GM18505 (cell line): ENCODE results near the gene BTBD1.
"Not testable (repeated sequence)": the region's sequence is repeated elsewhere in the genome, so short reads cannot be mapped to it uniquely, and the experiment has no call there.

Experiments
- ATAC-seq: cut with Tn5 transposase; IDR thresholded peaks from one replicate; pipeline ENCODE4 v1.9.1; 2021; ENCODE audit not compliant: unreplicated experiment
- POLR2A ChIP-seq: IDR thresholded peaks from 4 replicates; pipeline ENCODE4 v1.6.1; 2011; ENCODE audit warnings: borderline replicate concordance; ENCODE audit not compliant: insufficient read depth, insufficient read length; ENCODE audit errors: extremely low read depth

BTBD1 gene

DNA sequence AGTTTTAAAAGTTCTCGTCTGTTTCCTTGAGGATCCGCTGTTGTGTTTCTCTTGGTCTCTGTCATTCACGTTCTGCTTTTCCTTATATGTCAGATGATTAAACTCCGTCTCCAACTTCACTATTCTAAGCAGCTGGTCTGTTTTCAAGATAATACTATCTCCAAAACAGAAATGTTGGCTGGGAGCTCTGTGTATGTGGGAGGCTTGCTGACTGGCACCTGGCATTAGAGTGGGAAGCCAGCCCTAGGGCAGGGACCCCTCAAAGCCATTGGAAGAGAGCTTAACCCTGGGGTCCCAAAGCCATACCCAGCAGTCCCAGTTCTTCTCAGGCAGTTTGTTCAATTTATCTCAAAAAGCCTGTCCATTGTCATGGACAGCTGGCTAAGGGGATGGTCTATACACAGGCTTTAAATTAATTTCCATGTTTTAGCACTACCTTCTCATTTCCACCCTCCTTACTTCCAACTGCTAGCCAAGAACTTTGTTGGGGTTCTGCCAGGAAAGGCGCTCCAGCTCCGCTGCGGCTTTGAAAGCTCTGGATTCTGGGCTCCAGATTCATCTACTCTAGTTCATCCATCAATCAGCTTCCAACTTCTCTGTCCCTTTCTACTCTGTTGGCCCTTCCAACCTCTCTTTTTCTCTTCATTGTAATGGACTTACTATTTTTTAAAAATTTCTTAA, 9.2 kb downstream of the BTBD1 start:
- no peak for TF ChIP-seq POLR2A
- ATAC-seq: no peak

DNA sequence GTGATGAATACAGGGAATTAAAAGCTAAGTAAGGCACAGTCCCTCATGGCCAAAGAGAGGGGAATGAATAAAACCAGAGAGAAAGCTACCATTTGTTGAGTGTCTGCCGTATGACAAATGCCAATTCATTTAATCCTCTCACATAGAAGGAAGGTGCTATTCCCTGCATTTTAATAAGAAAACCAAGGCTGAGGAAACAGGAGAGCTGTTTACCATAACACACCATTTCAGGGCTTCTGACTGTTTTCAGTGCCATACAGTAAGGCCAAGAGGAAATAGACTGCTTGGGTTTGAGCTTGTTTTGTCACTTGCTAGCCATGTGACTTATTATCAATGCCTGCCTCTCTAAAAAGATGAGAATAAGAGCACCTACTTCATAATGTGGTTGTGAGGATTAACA, 10.1 kb downstream of the BTBD1 start:
- ATAC-seq: no peak

GRCh38 chr15:83053151-83053550, 13.9 kb downstream of the BTBD1 start:
- no peak for TF ChIP-seq POLR2A
- no peak for ATAC-seq

More for the DNA sequence above, 10.1 kb downstream of the BTBD1 start:
- TF ChIP-seq POLR2A: no peak

GRCh38 chr15:83046558-83047127, 20.4 kb downstream of the BTBD1 start:
- TF ChIP-seq POLR2A: no peak
- no peak for ATAC-seq

DNA sequence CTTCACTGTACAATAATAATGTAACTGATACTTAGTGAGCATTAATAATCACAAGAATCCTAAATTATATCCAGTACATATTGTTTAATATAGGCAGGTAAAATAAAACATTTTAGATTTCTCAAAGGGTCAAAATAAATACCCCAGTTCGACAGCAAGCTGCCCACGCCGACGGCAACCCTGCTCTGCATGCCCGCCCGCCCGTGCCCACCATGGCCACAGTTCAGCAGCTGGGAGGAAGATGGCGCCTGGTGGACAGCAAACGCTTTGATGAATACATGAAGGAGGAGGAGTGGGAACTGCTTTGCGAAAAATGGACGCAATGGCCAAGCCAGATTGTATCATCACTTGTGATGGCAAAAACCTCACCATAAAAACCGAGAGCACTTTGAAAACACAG, 22.9 kb downstream of the BTBD1 start:
- no peak for ATAC-seq
- TF ChIP-seq POLR2A: no peak

DNA sequence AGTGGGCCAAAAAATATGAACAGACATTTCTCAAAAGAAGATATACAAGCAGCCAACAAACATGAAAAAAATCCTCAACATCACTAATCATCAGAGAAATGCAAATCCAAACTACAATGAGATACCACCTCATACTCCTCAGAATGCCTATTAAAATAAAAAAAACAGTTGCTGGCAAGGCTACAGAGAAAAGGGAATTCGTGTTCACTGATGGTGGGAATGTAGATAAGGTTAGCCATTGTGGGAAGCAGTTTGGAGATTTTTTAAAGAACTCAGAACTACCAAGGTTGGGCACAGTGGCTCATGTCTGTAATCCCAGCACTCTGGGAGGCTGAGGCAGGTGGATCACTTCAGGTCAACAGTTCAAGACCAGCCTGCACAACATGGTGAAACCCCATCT, 27.8 kb downstream of the BTBD1 start:
- TF ChIP-seq POLR2A: no peak
- no peak for ATAC-seq

DNA sequence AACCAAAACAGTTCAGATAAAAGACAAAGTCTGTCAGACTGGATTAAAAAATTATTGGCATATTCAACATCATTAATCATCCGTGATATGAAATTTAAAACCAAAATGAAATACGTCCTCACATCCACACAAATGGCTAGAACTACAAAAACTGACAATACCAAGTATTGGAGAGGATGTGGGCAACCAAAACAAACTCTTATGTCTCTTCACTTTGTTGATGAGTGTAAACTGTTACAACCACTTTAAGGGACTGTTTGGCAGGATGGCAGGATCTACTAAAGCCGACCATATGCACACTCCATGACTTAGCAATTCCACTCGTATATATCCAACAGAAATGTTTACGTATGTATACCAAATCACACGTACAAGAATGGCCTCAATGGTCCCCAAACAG, 30.8 kb downstream of the BTBD1 start:
- TF ChIP-seq POLR2A: no peak
- ATAC-seq: no peak

GRCh38 chr15:83031234-83031633, 35.8 kb downstream of the BTBD1 start:
- ATAC-seq: not testable (repeated sequence)

DNA sequence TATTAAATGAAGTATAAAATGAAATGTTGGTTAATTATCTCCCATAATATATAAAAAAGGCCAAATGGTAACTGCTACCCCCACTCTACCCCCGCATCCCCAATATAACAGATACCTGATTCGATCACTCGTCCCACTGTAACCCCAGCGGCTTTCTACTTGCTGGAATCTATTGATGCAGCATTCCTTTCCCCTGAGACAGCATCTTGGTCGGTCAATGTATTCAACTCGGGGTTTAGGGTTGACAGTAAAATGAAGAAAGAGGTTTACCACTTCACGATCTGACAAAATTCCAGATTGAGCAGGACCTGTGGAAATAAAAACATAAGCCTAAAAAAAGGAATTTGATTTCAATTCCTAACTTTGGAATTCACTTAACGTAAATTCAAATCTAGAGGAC, 37.0 kb downstream of the BTBD1 start:
- ATAC-seq: no peak
- TF ChIP-seq POLR2A: no peak

GRCh38 chr15:83018436-83018835, 48.6 kb downstream of the BTBD1 start:
- no peak for ATAC-seq
- TF ChIP-seq POLR2A: no peak

DNA sequence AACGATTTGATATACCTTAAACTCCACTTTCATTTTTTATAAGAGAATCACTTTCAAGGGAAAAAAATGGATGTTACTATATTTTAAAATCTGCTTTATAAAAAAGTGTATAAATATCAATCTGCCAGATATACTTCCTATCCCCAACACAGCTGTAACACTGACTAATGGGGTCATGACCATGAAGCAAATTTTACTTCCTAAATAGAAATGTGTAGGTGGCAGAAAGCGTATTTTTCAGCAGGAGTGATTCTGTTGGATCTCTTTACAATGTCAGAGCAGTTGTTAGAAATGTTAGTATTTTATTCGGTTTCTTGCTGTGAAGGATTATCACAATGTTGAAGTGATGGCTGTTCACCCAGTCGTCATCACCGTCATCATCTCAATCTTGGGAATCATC, 50.1 kb downstream of the BTBD1 start:
- ATAC-seq: no peak
- no peak for TF ChIP-seq POLR2A

GRCh38 chr15:83015361-83015760, 51.7 kb downstream of the BTBD1 start:
- no peak for TF ChIP-seq POLR2A
- ATAC-seq: no peak

DNA sequence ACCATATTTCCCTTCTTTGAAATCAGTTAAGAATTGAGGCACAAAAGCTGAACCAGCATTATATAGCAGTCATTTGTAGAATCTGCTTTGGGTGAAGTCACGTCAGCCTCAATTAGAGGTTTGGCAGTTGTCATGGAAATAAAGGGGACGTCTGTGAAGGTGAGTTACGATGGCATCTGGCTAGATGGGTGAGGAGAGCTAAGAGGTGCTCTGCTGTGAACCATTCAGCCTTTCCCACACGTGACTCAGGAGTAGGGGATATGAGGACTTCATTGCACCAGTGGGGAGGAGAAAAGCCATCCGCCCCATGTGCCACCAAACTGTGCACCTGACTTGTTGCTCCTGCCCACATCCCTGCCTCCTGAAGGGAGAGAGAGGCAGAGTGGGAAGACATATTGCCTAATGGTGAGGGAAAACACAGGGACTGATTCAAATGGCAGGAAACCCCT, 52.8 kb downstream of the BTBD1 start:
- TF ChIP-seq POLR2A: no peak

GRCh38 chr15:83012636-83013035, 54.4 kb downstream of the BTBD1 start:
- no peak for ATAC-seq
- TF ChIP-seq POLR2A: no peak

More for the DNA sequence above, 52.8 kb downstream of the BTBD1 start:
- ATAC-seq: no peak

- ATAC-seq: no peak
- no peak for TF ChIP-seq POLR2A
These were observed 55.0 kb downstream of the BTBD1 start for GRCh38 chr15:83012076-83012426.
